GM19351 (cell line): ENCODE measurements around the gene XRCC6.
A peak's percentile ranks its signal among the peaks of the same experiment; 100 is the strongest.
"Not testable (repeated sequence)": the region's sequence is repeated elsewhere in the genome, so short reads cannot be mapped to it uniquely, and the experiment has no call there.

Experiments
- ATAC-seq: cut with Tn5 transposase; IDR thresholded peaks from one replicate; pipeline ENCODE4 v1.9.1; 2021; ENCODE audit warnings: mild to moderate bottlenecking, moderate library complexity; ENCODE audit not compliant: unreplicated experiment

Gene XRCC6

GRCh38 chr22:41598081-41598480 lies 23.0 kb upstream of the XRCC6 start:
- ATAC-seq = no peak

- no peak for ATAC-seq
Observed at GRCh38 chr22:41598891-41599635, 22.0 kb upstream of the XRCC6 start.

DNA sequence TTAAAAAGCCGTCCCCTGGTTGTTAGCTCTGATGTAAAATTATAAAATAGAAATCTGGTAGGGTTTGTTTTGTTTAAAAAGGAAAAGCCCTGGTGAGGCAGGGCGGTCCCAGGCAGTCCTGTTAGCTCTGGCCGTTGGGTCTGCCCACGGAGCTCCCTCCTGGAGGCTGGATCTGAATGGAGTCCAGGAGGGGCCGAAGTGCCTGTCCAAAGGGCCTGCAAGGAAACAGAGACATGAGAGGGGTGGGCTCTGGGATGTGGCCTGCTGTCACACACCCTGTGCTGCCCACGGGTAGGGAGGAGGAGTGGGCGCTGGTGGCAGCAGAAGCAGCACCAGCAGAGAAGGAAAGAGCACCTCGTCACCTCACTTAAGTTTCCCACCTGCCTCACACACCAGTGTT lies 20.1 kb upstream of the XRCC6 start:
- ATAC-seq = no peak

- peak; percentile 78 for ATAC-seq
Observed at GRCh38 chr22:41603873-41604332, 17.2 kb upstream of the XRCC6 start.

GRCh38 chr22:41608386-41608785 lies 12.7 kb upstream of the XRCC6 start:
- no peak for ATAC-seq

DNA sequence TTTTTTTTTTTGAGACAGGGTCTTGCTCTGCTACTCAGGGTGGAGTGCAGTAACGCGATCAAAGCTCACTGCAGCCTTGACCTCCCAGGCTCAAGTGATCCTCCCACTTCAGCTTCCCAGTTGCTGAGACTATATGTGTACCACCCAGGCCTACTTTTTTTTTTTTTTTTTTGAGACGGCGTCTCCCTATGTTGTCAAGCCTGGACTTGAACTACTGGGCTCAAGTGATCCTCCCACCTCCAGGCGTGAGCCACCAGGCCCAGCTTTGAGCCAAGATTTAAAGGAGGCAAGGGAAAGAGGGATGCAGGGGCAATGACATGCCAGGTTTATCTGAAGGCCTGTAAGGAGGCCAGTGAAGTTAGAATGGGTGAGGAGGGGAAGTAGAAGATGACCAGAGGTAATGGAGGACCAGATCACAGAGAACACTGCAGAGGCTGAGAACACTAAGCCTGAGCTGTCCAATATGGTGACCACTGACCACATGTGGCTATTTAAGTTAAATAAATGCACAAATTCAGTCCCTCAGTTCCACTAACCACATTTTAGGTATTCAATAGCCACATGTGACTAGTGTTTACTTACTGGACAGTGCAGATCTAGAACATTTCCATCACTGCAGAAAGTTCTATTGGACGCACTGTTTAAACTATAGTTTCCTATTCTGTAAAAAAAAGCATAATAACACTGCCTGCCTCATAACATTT lies 8.3 kb upstream of the XRCC6 start:
- no peak for ATAC-seq

- no peak for ATAC-seq
Observed at GRCh38 chr22:41613456-41613855, 7.6 kb upstream of the XRCC6 start.

DNA sequence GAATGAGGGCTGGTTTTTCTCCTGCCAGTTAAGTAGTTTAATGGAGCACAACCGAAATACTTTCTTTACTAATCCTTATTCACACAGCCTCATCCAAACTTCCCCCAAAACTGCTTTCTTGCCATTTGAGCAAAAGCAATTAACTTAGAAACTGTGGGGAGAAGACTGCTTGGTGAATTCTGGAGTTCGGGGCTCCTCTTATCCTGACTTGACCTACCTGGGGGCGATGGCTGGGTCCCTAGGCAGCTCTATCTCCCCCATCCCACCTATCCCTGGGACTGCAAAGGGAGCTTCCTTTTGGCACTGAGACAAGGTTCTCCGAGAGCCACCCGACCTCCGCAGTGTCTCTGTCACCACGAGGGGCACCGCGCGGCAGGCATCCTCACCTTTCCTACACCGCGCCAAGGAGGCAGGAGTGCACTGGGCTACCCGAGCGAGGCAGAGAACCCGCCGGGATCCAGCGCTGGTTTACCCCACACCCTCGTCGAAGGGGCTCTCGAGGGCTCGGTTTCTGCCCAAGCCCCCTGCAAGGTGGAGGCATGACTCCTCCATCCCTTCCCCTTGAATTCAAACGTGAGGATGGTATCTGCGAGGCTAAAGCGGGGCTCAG lies 1.0 kb upstream of the XRCC6 start:
- ATAC-seq = no peak

DNA sequence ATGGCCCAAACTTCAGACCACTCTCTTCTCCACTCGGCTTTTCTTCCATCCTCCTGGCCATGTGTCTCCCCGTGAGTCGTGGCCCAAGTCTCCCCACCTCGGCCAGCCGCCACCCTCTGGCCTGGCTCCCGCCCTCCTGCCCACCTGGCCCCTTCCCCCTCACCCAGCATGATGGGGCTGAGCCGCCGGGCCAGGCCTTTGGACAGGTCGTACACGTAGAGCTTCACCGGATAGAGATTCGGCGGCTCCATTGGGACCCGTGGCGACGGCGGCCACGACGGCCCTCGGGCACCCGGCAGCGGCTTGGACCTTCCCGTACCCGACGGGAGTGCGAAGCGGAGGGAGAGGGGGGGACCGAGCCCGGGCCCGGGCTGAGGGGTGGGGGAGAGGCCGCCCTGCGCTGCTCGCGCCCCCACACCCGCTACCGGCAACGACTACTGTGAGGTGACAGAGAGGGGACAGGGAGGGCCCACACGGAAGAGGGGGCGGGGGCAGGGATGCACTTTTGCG lies 451 bp upstream of the XRCC6 start, which contains the start of gene DESI1:
TSS of gene DESI1 (minus strand) at position 455 of the 510 bp plus-strand sequence. CDS start at position 251, 204 bp downstream.
- peak; percentile 28 for ATAC-seq

- ATAC-seq = no peak
Observed at GRCh38 chr22:41621911-41622179, 750 bp downstream of the XRCC6 start.

DNA sequence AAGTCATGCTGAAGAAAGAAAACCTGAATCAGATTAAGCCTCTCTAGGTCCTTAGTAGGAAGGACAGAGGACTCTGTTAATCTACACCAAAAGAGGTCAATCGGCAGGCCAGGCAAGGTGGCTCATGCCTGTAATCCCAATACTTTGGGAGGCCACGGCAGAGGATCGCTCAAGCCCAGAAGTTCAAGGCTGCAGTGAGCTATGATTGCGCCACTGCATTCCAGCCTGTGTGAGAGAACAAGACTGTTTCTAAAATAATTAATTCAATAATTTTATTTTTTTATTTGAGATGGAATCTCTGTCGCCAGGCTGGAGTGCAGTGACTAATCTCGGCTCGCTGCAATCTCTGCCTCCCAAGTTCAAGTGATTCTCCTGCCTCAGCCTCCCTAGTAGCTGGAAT lies 4.5 kb downstream of the XRCC6 start:
- no peak for ATAC-seq

DNA sequence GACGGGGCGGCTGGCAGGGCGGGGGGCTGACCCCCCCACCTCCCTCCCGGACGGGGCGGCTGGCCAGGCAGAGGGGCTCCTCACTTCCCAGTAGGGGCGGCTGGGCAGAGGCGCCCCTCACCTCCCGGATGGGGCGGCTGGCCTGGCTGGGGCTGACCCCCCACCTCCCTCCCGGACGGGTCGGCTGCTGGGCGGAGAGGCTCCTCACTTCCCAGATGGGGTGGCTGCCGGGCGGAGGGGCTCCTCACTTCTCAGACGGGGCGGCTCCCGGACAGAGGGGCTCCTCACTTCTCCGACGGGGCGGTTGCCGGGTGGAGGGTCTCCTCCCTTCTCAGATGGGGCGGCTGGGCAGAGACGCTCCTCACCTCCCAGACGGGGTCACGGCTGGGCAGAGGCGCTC lies 10.0 kb downstream of the XRCC6 start:
- ATAC-seq = not testable (repeated sequence)

DNA sequence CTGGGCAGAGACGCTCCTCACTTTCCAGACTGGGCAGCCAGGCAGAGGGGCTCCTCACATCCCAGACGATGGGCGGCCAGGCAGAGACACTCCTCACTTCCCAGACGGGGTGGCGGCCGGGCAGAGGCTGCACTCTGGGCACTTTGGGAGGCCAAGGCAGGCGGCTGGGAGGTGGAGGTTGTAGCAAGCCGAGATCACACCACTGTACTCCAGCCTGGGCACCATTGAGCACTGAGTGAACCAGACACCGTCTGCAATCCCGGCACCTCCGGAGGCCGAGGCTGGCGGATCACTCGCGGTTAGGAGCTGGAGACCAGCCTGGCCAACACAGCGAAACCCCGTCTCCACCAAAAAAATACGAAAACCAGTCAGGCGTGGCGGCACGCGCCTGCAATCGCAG lies 10.5 kb downstream of the XRCC6 start:
- not testable (repeated sequence) for ATAC-seq

- not testable (repeated sequence) for ATAC-seq
Observed at GRCh38 chr22:41634610-41635009, 13.5 kb downstream of the XRCC6 start.

- ATAC-seq = no peak
Observed at GRCh38 chr22:41636467-41636866, 15.4 kb downstream of the XRCC6 start.

GRCh38 chr22:41637623-41638022 lies 16.5 kb downstream of the XRCC6 start:
- not testable (repeated sequence) for ATAC-seq

DNA sequence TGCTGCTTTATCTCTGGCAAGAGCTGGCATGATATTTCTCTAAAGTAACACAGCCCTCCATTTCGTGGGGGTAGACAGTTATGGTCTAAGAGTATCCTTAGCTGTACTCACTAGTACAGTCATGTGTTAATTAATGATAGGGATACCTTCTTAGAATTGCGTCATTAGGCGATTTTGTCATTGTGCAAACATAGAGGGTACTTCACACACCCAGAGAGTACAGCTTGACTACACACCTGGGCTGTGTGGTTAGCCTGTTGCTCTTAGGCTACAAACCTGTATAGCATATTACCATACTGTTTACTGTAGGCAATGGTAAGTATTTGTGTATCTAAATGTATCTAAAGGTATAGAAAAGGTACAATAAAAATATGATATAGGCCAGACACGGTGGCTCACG lies 17.0 kb downstream of the XRCC6 start:
- no peak for ATAC-seq

DNA sequence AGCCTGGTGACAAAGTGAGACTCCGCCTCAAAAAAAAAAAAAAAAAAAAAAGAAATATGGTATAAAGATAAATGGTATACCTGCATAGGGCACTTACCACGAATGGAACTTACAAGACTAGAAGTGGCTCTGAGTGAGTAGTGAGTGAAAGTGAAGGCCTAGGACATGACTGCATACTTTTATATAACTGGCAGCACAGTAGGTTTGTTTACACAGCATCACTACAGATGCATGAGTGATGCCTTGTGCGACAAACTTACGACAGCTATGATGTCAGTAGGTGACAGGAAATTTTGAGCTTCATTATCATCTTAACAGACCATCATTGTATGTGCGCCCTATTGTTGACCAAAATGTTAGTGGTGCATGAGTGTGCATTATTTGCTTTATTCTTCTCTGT lies 17.7 kb downstream of the XRCC6 start:
- ATAC-seq = no peak

DNA sequence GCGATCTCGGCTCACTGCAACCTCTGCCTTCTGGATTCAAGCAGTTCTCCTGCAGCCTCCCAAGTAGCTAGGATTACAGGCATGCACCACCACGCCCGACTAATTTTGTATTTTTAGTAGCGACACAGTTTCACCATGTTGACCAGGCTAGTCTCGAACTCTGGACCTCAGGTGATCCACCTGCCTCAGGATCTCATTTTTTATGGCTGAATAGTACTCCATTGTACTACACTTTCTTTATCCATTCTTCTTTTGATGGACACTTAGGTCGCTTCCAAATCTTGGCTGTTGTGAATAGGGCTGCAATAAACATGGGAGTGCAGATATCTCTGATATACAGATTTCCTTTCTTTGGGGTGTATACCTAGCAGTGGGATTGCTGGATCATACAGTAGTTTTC lies 20.8 kb downstream of the XRCC6 start:
- no peak for ATAC-seq

DNA sequence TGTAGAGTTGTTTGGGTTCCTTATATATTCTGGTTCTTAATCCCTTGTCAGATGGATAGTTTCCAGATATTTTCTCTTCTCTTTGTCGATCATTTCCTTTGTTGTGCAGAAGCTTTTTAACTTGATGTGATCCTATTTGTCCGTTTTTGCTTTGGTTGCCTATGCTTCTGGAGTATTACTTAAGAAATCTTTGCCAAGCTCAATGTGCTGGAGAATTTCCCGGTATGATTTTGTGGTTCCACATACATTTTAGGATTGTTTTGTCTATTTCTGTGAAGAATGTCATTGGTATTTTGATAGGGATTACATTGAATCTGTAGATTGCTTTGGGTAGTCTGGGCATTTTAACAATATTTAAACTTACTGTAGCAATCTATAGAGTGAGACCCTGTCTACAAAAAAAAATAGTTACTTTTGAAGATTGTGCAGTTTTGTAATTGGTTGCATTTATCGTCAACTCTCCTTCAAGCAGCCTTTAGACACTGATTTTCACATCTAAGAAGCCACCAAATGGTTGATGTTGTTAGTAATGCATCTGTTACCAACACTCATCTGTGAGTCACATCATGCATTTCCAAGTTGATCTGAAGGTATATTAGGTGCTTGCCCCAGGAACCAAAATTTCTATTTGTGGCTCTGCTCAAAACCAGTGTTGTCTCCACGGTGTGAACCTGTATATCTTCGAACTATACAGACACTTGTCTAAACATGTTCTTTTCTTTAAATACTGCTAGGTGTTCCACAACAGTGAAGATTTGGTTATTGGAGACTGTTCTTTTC lies 21.4 kb downstream of the XRCC6 start:
- no peak for ATAC-seq

GRCh38 chr22:41647771-41648170 lies 26.7 kb downstream of the XRCC6 start:
- no peak for ATAC-seq
